ENCODE results near the gene KIAA0753. TPM values are rescaled to one million over a fixed set of nuclear protein-coding genes. Genes with fewer than 3 reads are reported as not detected.

Gene KIAA0753
- total and polyA plus RNA-seq, 2 of the 4 experiments (the other 2 are of a cell fraction): 10.2 to 17.6 TPM

DNA sequence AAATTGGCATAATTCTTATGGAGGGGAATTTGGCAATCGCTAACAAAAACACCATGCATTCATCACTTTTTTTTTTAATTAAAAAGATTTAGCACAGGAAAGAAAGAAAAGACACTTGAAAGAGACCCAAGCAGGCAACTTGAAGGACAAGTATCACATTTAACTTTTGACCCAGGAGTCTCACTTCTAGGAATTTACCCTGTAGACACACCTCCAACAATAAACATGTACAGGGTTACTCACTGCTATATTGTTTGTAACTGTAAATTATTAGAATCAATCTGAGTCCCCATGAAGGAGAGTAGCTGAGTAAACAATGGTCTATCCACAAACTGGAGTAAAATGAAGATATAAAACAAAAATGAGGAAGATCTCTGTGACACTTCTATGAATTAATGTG is 10.1 kb downstream of the KIAA0753 start:
- Histone ChIP-seq H3K79me1 (ENCODE audit: low read depth in 1 of 2, low read length in 2 of 2) (peaks cover 10 to 46% of the 10 kb centered on the region in 2 experiments), H3K4me3 (ENCODE audit: insufficient read depth, low read depth, low read length) (no peak overlapping the region), H3K9ac (ENCODE audit: low read depth, low read length) (no peak overlapping the region), H3K56ac (ENCODE audit: extremely low read depth, insufficient read depth, low read length) (no peak overlapping the region), H2BK20ac (ENCODE audit: low read depth, low read length) (no peak overlapping the region), H3K23ac (ENCODE audit: low read depth, low read length) (no peak overlapping the region), H3K4ac (ENCODE audit: low read depth, low read length) (no peak overlapping the region), H4K8ac (ENCODE audit: low read depth in 2 of 2, low read length in 2 of 2) (no peak overlapping the region), H2BK120ac (ENCODE audit: low read depth, low read length) (no peak overlapping the region), H2BK5ac (ENCODE audit: low read depth, low read length, poor library complexity, severe bottlenecking) (no peak overlapping the region), H3K4me2 (ENCODE audit: low read depth, low read length) (no peak overlapping the region), H2AK5ac (ENCODE audit: low read depth, low read length) (no peak overlapping the region), H2AK9ac (replicated peaks; ENCODE audit: low read depth, low read length, poor library complexity) (no peak overlapping the region), H4K91ac (ENCODE audit: insufficient read depth, low read depth, low read length) (no peak overlapping the region), H2BK15ac (ENCODE audit: low read depth, low read length) (no peak overlapping the region), H3K4me1 (ENCODE audit: control insufficient read depth, insufficient read depth, low read length) (peaks cover 8% of the 10 kb centered on the region), H3K9me1 (ENCODE audit: insufficient read depth, low read length) (peaks cover 3% of the 10 kb centered on the region), H3K9me3 (ENCODE audit: control insufficient read depth, insufficient read depth, low read length) (no peaks in the 10 kb centered on the region), H4K20me1 (ENCODE audit: insufficient read depth, low read length) (peaks cover 4% of the 10 kb centered on the region; the same call in 1 of the 2 replicates), H2AFZ (replicated peaks; ENCODE audit: low read length, poor library complexity) (no peak overlapping the region), H3K14ac (replicated peaks; ENCODE audit: low read depth, low read length) (no peak overlapping the region), H3K18ac (ENCODE audit: low read depth, low read length) (no peak overlapping the region), H3K36me3 (ENCODE audit: control insufficient read depth, insufficient read depth, low read length) (peaks cover 28% of the 10 kb centered on the region), H3K27me3 (ENCODE audit: control insufficient read depth, insufficient read depth, low read length) (no peaks in the 10 kb centered on the region), H4K5ac (ENCODE audit: low read depth, low read length) (no peak overlapping the region), H3K27ac (ENCODE audit: insufficient read depth, low read length) (no peak overlapping the region)
- in situ Hi-C loops (cut with MboI; ENCODE audit: low sequenced_read_pairs): no loop called here
- DNase-seq: no peak
- ChIA-PET POLR2A (ENCODE audit: unreplicated experiment) (no interaction called here), CTCF (no interaction called here)
- no peak for ATAC-seq (ENCODE audit: low read depth)
- intact Hi-C loops (cut with micrococcal nuclease): no loop called here
- TF ChIP-seq MAZ (IDR thresholded peaks at IDR 0.05; ENCODE audit: borderline replicate concordance, low read depth, low read length) (no peak), SMC3 (IDR thresholded peaks at IDR 0.05; ENCODE audit: low read depth, low read length) (no peak), CEBPB (IDR thresholded peaks at IDR 0.05; ENCODE audit: low read depth, low read length) (no peak), RCOR1 (IDR thresholded peaks at IDR 0.05; ENCODE audit: insufficient replicate concordance, low read length) (no peak), CHD1 (IDR thresholded peaks at IDR 0.05; ENCODE audit: low read depth, low read length) (no peak), POLR2A (IDR thresholded peaks at IDR 0.05; ENCODE audit: low read depth, low read length) (no peak), BHLHE40 (IDR thresholded peaks at IDR 0.05; ENCODE audit: low read depth, low read length) (no peak)
- TF ChIP-seq, protein P1, sequence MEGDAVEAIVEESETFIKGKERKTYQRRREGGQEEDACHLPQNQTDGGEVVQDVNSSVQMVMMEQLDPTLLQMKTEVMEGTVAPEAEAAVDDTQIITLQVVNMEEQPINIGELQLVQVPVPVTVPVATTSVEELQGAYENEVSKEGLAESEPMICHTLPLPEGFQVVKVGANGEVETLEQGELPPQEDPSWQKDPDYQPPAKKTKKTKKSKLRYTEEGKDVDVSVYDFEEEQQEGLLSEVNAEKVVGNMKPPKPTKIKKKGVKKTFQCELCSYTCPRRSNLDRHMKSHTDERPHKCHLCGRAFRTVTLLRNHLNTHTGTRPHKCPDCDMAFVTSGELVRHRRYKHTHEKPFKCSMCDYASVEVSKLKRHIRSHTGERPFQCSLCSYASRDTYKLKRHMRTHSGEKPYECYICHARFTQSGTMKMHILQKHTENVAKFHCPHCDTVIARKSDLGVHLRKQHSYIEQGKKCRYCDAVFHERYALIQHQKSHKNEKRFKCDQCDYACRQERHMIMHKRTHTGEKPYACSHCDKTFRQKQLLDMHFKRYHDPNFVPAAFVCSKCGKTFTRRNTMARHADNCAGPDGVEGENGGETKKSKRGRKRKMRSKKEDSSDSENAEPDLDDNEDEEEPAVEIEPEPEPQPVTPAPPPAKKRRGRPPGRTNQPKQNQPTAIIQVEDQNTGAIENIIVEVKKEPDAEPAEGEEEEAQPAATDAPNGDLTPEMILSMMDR (conservative IDR thresholded peaks at IDR 0.05; ENCODE audit: low read depth, low read length): no peak
- WGBS, 2 experiments (ENCODE audit: extremely low coverage in 2 of 2, insufficient read length in 1 of 2): no CpG with 5 or more reads among the region's 1 CpG
- BruUV-seq (replicated peaks): no TSS peak
- dilution Hi-C loops (cut with HindIII; ENCODE audit: low sequenced_read_pairs, unreplicated experiment): no loop called here
